ENCODE measurements around the gene RAPSN.

- TF ChIP-seq CTCF (conservative IDR thresholded peaks at IDR 0.05 in 1 of 2, IDR thresholded peaks at IDR 0.05 in 1 of 2; ENCODE audit: low read depth in 1 of 2, low read length in 2 of 2) (no peak), EZH2 (IDR thresholded peaks at IDR 0.05; ENCODE audit: low read length, missing control alignments) (no peak)
These were observed 36.2 kb upstream of the RAPSN start for GRCh38 chr11:47485107-47485506.

Data from fibroblast of lung (primary cell).